GM18858 (cell line): ENCODE data around the gene KCNK4.

ENCODE experiments used
- ATAC-seq: cut with Tn5 transposase; IDR thresholded peaks from one replicate; pipeline ENCODE4 v1.9.1; 2021; ENCODE audit not compliant: unreplicated experiment

Gene KCNK4

DNA sequence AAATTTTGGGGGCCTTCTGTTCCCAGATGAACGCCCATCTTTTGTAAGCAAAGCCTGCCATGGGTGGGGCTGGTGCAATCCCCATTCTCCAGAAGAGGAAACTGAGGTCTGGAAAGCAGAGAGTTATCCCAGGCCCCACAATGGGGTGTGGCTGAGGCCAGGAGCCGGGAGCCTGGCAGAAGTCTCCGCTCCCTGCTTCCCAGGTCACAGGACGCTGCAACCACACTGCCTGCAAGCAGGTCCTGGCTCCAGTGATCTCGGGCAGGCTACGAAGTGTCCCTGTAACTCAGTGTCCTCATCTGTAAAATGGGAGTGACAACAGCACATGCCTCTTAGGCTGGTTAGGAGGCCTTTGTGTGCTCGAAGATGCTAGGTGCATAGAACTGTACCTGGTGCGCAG, 38.1 kb upstream of the KCNK4 start:
- ATAC-seq = no peak

- no peak for ATAC-seq
These were observed 37.6 kb upstream of the KCNK4 start for GRCh38 chr11:64253481-64253880.

DNA sequence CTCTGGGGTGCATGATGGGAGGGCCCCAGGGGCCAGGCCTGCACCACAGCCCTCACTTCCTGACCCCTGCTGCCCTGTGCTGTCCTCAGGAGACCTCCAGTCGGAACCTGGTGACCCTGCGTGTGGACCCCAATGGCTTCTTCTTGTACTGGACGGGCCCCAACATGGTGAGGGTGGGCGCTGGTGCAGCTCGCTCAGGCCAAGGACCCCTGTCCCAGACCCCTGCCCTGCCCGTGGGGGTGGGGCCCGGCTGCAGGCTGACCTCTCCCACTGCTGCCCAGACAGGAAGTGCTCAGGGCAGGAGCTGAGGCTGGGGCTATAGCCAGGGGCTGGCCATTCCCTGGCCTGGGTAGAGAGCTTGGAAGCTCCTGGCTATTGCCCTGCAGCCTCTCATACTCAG, 36.8 kb upstream of the KCNK4 start:
- no peak for ATAC-seq

DNA sequence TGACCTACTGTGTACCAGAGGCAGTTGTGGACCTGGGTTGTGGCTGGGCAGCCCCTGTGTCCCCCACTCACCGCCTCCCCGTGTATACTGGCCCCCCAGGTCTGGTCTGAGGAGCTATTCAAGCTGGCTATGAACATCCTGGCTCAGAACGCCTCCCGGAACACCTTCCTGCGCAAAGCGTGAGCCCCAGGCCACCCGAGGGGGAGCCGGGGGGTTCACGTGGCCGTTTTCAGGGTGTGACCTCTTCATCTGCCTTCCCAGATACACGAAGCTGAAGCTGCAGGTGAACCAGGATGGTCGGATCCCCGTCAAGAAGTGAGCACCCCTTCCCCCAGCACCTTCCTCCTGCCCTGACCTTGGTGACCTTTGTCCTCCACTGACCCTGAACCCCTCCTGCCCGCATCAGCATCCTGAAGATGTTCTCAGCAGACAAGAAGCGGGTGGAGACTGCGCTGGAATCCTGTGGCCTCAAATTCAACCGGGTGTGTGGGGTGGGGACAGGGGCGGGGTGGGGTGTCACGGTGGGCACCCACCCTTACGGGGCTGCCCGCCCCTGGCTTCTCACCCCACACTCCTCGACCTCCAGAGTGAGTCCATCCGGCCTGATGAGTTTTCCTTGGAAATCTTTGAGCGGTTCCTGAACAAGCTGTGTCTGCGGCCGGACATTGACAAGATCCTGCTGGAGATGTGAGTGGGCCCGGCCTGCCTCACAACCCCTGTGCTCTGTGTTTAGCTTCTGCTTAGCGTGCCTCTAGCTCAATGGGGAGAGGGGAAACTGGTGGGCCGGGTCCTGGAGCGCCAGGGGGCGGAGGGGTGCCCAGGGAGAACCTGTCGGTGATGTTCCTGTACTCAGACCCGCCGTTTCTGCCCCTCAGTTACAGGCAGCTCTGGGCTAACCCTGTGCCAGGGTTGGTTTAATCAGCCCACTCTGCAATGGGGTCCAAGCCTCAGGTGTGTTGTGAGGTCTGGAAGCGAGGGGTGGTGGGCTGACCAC, 35.7 kb upstream of the KCNK4 start:
- ATAC-seq = no peak

GRCh38 chr11:64256300-64256699, 34.8 kb upstream of the KCNK4 start:
- ATAC-seq = no peak

DNA sequence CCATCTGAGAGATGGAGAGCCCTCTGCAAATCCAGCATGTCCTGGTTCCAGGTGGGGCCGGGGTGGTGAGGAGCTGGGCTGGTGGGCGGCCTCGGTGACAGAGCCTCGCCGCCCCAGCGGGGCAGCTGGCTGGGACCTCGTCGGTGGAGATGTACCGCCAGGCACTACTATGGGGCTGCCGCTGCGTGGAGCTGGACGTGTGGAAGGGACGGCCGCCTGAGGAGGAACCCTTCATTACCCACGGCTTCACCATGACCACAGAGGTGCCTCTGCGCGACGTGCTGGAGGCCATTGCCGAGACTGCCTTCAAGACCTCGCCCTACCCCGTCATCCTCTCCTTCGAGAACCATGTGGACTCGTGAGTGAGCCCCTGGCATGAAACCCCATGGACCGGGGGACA, 32.7 kb upstream of the KCNK4 start:
- ATAC-seq = no peak

DNA sequence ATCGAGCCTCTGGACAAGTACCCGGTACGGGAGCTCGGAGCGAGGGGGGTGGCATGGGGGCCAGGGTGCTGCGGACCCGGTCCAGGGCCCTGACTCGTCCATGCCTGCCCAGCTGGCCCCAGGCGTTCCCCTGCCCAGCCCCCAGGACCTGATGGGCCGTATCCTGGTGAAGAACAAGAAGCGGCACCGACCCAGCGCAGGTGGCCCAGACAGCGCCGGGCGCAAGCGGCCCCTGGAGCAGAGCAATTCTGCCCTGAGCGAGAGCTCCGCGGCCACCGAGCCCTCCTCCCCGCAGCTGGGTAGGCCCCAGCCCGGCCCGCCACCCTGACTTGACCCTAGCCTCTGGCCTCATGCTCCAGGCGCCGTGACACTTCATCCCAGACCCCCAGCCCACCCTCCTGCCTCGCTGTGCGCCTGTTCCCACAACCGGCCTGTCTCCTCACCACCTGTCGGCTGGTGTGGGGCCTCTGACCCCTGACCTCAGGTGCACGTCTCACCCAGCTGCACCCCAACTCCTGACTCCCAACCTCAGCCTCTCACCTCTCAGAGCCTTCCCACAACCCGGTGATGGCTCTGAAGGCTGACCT, 32.1 kb upstream of the KCNK4 start:
- ATAC-seq = no peak

DNA sequence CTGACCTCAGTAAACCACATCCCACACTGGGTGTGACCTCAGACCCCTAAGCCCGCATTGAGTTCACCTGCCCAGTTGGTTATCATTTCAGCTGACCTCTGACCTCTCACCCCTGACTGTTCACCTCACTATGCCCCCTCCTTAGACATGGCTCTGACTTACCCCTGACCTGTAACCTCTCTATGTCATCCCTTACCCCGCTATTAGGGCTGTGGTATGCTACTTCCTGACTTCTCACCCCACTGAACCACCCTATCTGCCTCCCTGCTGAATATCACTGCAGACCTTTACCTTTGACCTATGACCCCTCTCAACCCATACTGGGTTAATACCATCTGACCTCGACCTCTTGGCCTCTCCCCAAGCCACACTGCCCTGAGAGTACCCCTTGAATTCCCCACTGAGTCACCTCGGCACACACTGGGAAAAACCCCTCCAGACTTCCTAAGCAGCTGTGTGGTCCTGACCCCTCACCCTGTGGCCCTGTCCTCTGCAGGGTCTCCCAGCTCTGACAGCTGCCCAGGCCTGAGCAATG, 31.5 kb upstream of the KCNK4 start:
- no peak for ATAC-seq

DNA sequence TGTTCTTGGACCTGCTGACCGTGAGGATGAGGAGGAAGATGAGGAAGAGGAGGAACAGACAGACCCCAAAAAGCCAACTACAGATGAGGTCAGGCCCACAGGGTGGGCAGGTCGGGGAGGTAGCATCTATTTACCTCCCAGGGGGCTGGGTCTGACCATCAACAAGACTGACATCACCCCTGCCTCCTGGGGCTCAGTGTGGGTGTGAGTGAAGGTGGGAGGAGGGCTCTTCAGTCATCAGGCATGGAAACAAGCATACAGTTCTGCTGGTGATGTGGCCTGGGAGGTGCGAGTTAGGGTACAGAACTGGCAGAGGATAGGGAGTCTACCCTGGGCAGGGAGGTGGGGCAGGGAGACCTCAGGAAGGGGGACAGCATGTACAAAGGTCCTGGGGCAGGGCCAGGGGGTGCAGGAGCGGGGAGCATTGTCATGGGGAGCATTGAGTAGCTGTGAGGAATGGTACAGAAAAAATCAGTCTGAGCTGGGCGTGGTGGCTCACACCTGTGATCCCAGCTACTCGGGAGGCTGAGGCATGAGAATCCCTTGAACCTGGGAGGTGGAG, 30.9 kb upstream of the KCNK4 start:
- ATAC-seq = no peak

- no peak for ATAC-seq
These were observed 29.5 kb upstream of the KCNK4 start for GRCh38 chr11:64261556-64262080.

DNA sequence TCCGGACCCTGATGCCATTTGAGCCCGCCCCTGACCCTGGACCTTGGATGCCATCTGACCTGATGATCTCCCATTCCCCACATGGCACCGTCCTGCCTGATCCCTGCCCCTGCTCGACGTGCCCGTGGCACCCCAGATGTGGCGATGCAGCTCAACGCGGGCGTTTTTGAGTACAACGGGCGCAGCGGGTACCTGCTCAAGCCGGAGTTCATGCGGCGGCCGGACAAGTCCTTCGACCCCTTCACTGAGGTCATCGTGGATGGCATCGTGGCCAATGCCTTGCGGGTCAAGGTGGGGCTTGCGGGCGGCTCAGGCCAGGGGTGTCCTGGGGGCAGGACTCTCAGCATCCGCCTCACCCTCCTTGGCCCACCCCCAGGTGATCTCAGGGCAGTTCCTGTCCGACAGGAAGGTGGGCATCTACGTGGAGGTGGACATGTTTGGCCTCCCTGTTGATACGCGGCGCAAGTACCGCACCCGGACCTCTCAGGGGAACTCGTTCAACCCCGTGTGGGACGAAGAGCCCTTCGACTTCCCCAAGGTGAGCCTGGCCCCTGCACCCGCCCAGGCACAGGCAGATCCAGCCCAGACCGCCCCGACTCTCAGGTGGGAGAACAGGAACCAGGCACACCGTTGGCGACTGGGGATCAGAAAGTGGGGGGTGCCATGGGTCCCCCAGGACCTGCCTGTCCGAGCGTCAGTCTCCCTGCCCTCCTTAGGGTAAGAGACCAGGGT, 28.7 kb upstream of the KCNK4 start:
- ATAC-seq = no peak

DNA sequence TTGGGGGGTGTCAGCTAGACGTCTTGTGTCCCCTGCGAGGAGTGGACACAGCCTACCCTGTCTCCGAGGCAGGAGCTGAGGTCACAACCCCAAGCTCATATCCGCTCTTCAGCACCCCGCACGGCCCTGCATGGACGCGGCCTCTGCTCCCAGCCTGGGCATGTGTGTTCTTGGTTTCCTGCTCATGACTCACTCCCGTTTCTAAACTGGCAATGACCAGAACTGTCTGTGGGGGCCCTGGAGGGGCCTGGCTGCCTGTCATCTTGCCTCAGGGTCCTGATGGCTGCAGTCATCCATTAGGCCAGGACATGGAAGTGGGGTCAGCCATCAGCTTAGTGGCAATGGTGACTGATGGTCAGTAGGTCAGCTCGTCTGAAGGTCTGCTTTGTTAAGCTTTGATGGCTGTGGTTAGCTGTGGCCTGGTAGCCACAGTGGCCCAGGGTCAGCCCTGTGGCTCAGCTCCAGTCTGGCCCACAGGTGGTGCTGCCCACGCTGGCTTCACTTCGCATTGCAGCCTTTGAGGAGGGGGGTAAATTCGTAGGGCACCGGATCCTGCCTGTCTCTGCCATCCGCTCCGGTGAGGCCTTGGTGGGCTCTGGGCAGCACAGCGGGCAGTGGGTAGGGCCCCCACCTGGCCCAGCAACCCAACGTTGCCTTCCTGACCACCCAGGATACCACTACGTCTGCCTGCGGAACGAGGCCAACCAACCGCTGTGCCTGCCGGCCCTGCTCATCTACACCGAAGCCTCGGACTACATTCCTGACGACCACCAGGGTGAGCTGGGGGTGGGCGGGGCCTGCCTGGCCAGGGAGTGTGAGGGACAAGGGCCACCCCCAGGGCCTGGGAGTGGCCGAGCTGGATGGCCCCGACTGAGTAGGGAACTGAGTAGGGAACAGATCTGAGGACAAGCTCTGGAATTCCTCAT, 27.8 kb upstream of the KCNK4 start:
- ATAC-seq = no peak

- no peak for ATAC-seq
These were observed 27.2 kb upstream of the KCNK4 start for GRCh38 chr11:64263947-64264317.

GRCh38 chr11:64264371-64264852, 26.7 kb upstream of the KCNK4 start:
- ATAC-seq = no peak

GRCh38 chr11:64265176-64266160, 25.6 kb upstream of the KCNK4 start:
- ATAC-seq = no peak

GRCh38 chr11:64266339-64266738, 24.8 kb upstream of the KCNK4 start:
- no peak for ATAC-seq

- ATAC-seq = no peak
These were observed 23.7 kb upstream of the KCNK4 start for GRCh38 chr11:64267207-64267945.
